Measurements from ENCODE around the gene ZNF408.

The ZNF408 gene

DNA sequence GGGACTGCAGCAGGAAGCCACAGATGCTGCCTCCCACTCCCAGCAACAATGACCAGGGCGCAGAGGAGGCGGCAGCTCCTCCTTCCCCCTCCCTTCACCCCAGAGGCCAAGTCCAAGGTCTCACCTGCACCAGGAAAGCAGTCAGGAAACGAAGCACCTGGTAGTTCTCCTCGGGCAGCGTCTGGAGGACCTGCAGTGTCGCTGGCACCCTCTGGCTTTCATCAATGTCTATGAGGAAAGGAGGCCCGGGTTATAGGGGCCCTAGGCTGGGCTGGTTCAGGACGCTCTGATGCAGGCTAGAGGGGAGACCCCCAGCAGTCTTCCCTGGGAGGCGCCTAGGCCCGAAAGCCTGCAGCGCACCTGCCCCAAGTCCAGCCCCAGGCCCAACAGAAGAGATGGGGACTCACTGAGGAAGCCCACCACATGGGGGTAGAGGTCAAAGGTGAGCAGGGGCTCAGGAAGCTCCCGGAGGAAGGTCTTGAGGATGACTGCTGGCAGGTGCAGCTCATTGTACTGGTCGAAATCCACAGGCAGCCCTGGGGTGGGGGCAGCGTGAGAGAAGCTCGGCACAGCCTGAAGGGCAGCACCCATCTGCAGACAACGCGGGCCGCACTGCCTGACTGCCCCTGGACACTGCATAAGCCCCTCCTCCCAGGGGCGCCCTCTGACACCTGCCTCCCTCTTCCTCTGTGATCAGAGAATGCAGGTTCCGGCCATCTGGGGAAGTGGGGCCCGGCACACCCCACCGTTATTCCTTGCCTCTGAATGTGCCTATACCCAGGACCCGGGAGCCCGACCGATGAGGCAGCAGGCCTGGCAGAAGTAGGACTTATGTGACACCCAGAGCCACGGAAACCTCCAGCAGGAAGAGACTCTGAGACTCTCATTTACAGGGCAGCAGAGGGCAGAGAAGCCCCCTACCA lies 21.3 kb upstream of the ZNF408 start:
- H3K4me1 ChIP-seq (ENCODE audit: control insufficient read depth in 1 of 2, insufficient read depth in 1 of 2, low read depth in 1 of 2, low read length in 1 of 2), result peaks cover 41 to 42% of the 10 kb centered on the region in 2 experiments
- TF ChIP-seq, protein P1, sequence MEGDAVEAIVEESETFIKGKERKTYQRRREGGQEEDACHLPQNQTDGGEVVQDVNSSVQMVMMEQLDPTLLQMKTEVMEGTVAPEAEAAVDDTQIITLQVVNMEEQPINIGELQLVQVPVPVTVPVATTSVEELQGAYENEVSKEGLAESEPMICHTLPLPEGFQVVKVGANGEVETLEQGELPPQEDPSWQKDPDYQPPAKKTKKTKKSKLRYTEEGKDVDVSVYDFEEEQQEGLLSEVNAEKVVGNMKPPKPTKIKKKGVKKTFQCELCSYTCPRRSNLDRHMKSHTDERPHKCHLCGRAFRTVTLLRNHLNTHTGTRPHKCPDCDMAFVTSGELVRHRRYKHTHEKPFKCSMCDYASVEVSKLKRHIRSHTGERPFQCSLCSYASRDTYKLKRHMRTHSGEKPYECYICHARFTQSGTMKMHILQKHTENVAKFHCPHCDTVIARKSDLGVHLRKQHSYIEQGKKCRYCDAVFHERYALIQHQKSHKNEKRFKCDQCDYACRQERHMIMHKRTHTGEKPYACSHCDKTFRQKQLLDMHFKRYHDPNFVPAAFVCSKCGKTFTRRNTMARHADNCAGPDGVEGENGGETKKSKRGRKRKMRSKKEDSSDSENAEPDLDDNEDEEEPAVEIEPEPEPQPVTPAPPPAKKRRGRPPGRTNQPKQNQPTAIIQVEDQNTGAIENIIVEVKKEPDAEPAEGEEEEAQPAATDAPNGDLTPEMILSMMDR (IDR thresholded peaks at IDR 0.05), result no peak

DNA sequence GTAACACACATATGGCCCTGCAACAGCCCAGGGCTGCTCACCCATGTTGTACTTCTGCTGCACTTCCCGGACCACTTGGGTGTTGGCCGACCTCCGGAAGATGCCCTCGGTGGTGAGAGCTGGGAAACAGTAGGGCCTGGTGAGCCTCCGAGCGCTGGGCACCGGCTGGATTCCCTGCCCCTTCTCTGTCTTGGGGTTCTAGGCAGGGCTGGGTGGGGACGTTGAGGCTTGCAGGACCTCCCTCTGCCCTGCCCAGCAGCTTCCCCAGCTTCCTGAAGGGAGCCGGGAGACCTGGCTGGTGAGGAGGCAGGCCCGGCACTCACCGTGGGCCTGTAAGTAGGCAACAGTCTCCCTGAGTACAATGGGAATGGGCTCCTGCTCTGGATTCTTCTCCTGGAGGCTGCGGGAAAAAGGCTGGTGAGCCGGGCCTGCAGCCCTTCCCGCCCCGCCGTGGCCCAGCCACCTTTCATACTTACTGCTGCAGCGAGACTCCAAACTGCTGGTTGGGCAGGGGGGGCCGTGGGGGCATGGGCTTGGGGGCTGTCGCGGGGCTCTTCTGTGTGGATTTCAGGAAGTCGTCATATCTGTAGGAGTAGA lies 20.6 kb upstream of the ZNF408 start:
- no peaks in the 10 kb centered on the region for H3K27me3 ChIP-seq
- H3K9me3 ChIP-seq, result no peaks in the 10 kb centered on the region
- TF ChIP-seq, protein P1 (IDR thresholded peaks at IDR 0.05), result no peak
- peaks cover 68% of the 10 kb centered on the region for H3K36me3 ChIP-seq
- no peak overlapping the region for H3K4me3 ChIP-seq (ENCODE audit: low read depth in 1 of 2, low read length in 1 of 2)
- H3K4me1 ChIP-seq (ENCODE audit: control insufficient read depth in 1 of 2, insufficient read depth in 1 of 2, low read depth in 1 of 2, low read length in 1 of 2), result peaks cover 33 to 34% of the 10 kb centered on the region in 2 experiments
- H3K27ac ChIP-seq, result peak overlapping the region; percentile 96

More for the DNA sequence above, 21.3 kb upstream of the ZNF408 start:
- Histone ChIP-seq H3K9me3 (no peaks in the 10 kb centered on the region), H3K27ac (peak overlapping the region; percentile 96), H3K36me3 (peaks cover 66% of the 10 kb centered on the region), H3K4me3 (ENCODE audit: low read depth in 1 of 2, low read length in 1 of 2) (no peak overlapping the region), H3K27me3 (no peaks in the 10 kb centered on the region)

DNA sequence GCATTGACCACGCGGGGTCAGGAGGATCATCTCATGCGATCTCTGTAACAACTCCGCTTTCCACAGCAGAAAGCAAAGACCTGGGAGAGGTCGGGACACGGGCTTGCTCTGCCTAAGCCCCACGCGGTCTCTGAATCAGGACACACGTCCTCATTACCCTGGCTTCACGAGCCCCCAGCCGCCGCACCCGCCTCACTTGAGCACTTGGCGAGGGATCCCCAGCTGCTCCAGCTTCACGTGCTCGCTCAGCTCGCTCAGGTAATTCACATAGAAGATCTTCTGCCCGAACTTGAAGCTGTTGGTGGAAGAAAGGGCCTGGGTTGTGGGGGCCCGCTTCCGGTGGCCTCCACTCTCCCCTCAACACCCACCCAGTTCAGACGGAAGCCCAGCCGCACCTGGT lies 20.0 kb upstream of the ZNF408 start:
- no peak overlapping the region for H3K27ac ChIP-seq
- peaks cover 27 to 29% of the 10 kb centered on the region in 2 experiments for H3K4me1 ChIP-seq (ENCODE audit: control insufficient read depth in 1 of 2, insufficient read depth in 1 of 2, low read depth in 1 of 2, low read length in 1 of 2)
- TF ChIP-seq, protein P1 (IDR thresholded peaks at IDR 0.05), result no peak
- peaks cover 71% of the 10 kb centered on the region for H3K36me3 ChIP-seq
- H3K27me3 ChIP-seq, result no peaks in the 10 kb centered on the region
- H3K9me3 ChIP-seq, result no peaks in the 10 kb centered on the region
- H3K4me3 ChIP-seq (ENCODE audit: low read depth in 1 of 2, low read length in 1 of 2), result no peak overlapping the region

DNA sequence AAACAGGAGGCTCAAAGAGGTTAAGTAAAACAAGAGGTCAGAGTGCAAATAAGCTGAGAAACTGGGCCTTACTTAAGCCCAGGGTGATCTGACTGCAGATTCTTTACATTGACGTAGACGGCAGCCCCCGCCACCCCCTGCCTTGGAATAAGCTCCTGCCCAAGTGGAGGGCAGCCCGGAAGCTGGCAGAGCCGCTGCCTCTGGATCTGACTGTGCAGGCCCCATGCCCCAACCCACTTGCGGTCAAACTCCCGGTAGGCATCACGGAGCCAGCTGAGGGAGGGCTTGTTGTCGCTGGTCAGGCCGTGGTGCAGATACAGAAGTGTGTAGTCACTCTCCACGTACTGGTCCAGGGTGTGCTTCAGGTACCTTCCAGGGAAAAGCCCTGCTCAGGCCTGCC lies 19.0 kb upstream of the ZNF408 start:
- no peaks in the 10 kb centered on the region for H3K27me3 ChIP-seq
- no peaks in the 10 kb centered on the region for H3K9me3 ChIP-seq
- TF ChIP-seq, protein P1 (IDR thresholded peaks at IDR 0.05), result no peak
- H3K4me3 ChIP-seq (ENCODE audit: low read depth in 1 of 2, low read length in 1 of 2), result no peak overlapping the region
- peaks cover 81% of the 10 kb centered on the region for H3K36me3 ChIP-seq
- H3K4me1 ChIP-seq (ENCODE audit: control insufficient read depth in 1 of 2, insufficient read depth in 1 of 2, low read depth in 1 of 2, low read length in 1 of 2), result peaks cover 18 to 19% of the 10 kb centered on the region in 2 experiments
- no peak overlapping the region for H3K27ac ChIP-seq

DNA sequence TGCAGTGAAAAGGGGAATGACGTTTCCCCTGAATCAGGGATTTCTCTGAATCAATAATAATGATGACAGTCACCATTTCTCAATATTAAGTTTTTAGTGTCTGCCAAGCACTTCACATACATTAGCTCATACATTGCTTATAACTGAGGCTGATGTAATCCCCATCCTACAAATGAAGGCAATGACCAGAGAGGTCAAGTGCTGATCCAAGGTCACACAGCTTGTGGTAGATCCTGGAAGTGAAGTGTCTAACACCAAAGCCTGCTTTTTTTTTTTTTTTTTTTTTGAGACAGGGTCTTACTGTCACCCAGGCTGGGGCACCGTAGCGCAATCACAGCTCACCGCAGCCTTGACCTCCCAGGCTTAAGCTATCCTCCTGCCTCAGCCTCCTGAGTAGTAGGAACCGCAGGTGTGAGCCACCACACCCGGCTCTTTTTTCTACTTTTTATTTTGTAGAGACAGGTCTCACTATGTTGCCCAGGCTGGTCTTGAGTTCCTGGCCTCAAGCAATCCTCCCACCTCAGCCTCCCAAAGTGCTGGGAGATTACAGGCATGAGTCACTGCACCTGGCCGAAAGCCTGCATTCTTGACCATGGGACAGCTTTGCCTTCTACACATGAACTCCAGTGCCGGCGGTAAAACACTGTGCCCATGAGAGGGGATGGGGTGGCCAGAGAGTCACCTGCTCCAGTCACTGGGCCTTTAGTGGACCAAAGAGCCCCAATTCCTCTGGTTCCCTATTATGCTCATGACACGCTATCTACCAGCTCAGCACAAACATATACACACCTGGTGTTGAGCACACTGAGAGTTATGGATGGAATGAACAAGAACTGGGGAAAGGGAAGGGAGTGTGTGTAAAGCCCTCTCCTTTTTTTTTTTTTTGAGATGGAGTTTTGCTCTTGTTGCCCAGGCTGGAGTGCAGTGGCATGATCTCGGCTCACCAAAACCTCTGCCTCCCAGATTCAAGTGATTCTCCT lies 17.8 kb upstream of the ZNF408 start:
- H3K9me3 ChIP-seq, result no peaks in the 10 kb centered on the region
- peaks cover 5 to 6% of the 10 kb centered on the region in 2 experiments for H3K4me1 ChIP-seq (ENCODE audit: control insufficient read depth in 1 of 2, insufficient read depth in 1 of 2, low read depth in 1 of 2, low read length in 1 of 2)
- H3K36me3 ChIP-seq, result peaks cover 90% of the 10 kb centered on the region
- TF ChIP-seq, protein P1 (IDR thresholded peaks at IDR 0.05), result no peak
- H3K27ac ChIP-seq, result peak overlapping the region; percentile 6
- H3K4me3 ChIP-seq (ENCODE audit: low read depth in 1 of 2, low read length in 1 of 2), result no peak overlapping the region
- no peaks in the 10 kb centered on the region for H3K27me3 ChIP-seq

All from neutrophil (primary cell).